ENCODE data around the gene EIF2S2.

The EIF2S2 gene

DNA sequence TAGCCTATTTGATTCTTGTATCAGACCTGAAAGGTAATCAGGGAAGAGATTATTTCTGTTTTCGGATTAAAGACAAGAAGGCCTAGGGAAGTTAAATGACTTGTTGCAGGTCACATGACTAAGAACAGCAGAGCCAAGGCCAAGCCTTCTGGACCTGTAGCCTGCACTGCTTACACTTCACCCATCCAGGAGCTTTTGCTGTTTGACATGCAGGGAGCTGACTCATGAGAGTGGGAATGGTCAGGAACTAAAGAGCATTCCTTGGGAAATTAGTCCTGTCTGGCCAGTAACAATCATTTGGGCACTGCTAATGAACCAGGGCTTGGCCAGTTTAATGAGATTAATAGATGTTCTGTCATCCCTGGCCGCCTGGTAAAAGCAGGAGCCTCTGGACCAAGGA lies 46.8 kb downstream of the EIF2S2 start:
- DNase-seq (ENCODE audit: low read depth, low spot score): no peak

DNA sequence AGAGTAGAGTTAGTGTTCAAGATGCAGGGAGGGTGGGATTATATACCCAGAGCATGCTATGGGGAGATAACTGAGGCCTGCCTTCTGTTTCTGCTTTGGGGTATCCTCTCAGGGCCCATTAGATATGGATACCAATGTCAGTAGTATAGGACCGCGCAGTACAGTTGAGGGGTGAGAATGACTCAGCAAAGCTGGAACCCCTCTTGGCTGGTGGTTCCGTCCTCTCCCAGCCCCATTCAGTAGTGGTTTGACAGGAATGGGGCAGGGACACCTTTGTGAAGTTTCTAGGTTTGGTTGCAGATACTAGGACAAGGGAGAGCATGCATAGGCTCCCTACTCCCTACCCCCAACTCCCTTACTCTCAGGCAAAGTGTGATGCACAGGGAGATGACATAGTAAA lies 47.8 kb downstream of the EIF2S2 start:
- no peak for DNase-seq (ENCODE audit: low read depth, low spot score)

DNA sequence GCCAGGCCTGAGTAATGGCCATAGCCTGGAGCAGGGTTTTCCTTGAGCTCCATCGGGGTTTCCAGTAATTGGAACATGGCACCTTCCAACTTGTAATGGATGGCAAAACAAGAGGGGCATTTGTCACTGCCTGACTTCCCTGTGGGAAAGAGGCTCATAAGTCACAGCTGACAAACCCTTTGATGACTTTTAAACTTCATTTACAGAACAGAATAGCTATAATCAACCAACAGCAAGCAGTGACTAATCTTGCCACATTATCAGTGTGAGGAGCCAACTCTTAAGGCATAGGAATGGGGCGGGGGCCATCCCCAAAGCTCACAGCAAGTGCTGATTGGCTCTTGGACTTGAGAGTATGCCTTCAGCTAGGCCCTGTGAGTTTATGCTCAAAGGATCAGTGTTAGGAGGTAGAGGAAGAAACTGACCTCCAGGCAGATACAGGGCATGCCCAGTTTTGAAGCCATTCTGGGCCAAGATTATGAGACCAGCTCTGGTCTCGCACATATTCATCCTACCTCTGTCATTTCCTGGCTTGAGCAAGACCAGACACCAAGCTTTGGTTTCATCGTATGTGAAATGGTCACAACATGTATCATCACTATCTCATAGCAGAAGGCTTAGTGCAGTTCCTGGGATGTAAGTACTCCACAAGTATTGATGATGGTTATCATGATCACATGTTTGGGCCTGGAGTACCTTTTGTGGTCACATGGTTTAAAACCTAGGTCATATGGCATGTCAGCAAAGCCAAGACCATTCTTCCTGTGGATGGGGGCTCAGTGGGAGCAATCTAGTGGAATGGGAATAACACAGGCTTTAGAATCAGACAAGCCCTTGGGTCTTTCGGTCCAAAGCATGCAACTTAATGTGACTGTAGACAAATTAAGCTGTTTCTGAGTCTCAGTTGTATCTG lies 49.2 kb downstream of the EIF2S2 start:
- DNase-seq (ENCODE audit: low read depth, low spot score): no peak

DNA sequence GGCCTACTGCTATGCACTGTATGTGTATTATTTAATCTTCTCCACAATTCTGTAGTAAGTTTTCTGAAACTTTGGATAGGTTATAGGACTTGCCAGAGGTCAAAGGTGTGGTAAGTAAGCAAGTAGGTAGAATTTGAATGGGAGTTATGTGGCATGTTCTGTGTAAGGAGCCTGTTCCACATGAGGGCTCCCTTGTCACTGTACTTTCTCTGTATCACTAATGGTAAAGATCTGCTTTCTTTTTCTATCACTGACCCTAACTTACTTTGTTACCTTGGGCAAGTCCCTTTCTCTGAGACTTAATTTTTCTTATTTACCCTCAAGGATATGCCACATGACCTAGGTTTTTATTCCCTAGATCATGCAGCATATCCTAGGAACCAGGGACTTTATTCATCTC lies 50.3 kb downstream of the EIF2S2 start:
- DNase-seq (ENCODE audit: low read depth, low spot score): no peak

DNA sequence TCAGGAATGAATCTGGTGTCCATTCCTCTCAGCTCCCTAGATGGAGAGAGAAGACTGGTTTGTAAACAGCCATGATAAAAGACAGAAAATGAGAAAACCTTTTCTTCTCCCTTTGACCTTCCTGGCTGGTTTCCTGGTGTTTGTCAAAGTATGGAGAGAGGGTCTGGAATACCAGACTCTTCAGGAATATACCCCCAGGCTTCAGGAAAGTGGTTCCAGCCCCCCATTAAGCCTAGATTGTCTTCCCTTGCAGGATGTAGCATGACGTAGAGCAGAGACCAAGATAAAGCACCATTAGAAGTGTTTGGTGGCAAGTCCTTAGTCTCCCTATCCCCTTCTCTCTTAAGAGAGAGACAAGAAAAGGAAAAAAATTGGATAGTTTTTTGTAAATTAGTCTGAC lies 51.1 kb downstream of the EIF2S2 start:
- no peak for DNase-seq (ENCODE audit: low read depth, low spot score)

DNA sequence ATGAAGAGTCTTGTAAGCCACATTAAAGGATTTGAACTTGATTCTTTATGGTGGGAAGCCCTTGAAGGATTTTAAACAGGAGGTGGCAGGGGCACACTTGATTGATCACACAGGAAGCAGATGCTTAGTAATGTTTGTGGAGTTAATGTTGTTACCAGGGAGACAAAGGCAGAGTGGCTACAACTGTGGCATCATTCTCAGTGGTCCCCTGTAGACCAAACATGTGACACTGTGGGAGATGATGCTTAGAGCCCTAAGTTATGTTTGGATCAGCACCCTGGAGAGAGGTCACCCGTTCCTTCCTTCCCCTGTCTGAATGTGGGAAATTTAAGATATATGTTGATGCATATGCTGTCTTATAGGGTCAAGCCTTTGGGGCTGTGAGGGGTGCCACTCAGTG lies 53.2 kb downstream of the EIF2S2 start:
- DNase-seq (ENCODE audit: low read depth, low spot score): no peak

DNA sequence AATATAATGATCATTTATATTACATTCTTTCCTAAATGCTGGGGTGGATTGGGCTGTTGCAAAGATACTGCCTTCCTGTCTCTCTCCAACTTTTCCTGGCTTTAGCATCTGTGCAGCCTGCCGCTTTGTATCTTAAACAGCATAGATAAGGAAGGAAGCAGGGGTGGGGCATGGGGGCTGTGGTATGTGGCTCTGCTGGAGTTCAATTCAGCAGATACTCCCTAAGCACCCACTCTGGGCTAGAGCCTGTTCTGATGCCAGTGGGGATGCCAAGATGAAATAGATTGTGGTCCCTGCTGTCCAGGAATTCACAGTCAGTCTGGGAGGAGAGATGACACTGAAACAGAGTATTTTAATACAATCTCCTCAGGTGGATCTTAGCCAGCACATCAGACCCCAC lies 56.8 kb downstream of the EIF2S2 start:
- no peak for DNase-seq (ENCODE audit: low read depth, low spot score)

DNA sequence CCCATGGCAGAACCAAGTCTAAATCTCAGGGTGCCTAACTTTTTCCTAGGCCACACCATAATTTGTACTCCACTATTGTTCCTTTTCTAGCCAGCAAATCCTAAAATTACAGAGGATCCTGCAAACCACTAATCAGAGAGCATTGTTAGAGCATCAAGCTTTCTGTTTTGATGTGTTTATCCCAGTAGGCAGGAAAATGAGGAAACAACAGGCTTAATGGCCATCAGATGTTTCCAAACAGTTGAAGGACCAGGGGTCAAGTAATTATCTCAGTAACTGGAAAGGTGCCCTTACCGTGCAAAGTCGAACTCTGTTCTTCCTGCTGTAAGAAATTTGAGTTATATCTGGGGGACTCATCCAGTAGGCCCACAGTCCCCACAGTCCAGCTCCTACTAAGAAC lies 59.6 kb downstream of the EIF2S2 start:
- no peak for DNase-seq (ENCODE audit: low read depth, low spot score)

DNA sequence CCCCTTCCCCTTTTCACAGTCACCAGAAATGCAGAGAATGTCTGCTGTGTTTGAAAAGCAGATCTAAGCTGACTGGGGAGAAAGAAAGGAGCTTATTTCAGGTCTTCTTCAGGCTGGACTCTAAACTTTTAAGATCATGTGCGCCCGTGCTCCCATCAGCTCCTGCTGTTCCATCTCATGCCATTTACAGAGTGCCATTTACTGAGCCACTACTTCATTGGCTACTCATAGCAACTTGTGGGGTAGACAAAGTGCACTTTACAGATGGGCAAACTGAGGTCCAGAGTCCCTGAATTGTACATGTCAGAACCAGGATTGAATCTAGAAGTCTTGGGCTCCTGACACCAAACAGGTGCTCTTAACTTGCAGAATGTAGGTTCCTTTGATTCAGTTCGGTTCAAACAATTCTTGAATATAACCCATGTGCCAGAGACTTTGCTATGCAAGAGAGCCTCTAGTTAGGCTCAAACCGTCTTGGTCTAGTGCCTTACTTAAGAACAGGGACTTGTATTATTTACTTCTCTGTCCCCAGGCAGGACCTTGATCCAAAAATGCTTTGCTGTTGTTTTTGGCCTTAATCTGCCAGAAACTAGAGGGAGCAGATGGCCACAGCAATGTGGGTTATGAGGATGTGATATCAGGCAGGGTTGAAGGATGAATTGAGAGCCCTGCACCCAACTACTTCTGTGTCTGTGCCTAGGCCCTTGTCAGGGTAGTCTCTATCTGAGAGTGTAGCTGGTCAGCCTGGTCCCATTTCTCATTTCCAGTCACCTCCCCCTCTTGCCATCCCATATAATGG lies 61.9 kb downstream of the EIF2S2 start:
- no peak for DNase-seq (ENCODE audit: low read depth, low spot score)

DNA sequence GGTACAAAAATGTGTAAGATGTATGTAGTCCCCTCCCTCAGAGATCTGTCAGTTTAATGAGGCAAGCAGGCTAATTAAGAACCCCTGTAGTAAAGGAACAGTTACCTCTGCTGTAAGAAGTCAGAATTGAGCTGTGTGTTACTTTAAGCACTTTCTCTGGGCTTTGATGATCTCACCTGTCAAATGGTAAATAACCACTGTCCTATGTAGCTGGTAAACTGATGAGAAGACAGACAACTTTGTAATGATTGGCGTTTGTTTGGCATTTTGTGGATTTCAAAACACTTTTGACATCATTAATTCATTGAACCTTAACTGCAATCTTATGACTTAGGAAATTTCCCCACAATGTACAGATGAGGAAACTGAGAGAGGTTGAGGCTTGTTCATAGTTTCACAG lies 62.7 kb downstream of the EIF2S2 start:
- no peak for DNase-seq (ENCODE audit: low read depth, low spot score)

DNA sequence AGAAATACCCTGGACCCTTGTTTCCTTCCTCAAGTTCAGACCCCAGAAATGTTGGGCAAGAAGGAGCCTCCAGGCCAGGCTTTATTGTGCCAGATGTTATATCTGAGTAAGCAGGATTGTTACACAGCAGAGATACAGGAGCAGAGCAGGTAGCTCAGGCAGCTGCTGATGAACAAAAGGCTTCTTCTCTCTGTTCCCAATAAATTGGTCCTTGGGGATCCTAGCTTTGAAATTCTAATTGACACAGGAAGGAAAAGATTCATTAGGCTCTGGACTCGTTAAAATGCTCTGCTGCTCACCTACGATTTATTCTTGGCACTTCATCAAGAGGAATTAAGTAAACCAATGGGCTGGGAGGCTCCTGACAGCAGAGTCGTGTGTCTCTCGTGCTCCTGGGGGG lies 64.1 kb downstream of the EIF2S2 start:
- DNase-seq (ENCODE audit: low read depth, low spot score): no peak

DNA sequence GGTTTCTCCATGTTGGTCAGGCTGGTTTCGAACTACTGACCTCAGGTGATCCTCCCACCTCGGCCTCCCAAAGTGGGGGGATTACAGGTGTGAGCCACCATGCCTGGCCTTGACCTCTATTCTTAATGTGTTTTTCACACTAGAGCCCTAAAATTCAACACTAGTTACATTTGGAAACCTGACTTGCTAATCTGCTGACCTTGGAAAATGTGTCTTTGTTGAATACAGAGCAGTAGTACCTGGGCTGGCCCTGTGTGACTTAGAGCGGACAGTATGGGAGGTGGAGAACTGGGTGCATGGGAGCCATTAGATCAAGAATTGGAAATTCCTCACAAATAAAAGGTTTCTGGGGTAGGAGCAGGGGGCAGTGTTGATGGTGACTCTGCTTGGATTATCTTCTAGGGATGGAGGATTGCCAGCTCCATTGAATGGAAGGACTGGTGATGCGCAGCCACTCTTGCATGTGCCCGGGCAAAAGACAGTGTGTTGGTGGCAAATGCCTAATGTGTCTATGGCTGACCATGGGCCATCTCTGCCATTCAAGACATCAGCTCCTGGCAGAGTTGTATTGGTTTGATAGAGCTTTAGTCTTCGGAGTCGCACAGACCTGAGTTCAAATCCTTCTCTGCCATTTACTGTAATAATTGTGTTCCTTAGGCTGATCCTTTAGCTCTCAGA lies 64.9 kb downstream of the EIF2S2 start:
- no peak for DNase-seq (ENCODE audit: low read depth, low spot score)

DNA sequence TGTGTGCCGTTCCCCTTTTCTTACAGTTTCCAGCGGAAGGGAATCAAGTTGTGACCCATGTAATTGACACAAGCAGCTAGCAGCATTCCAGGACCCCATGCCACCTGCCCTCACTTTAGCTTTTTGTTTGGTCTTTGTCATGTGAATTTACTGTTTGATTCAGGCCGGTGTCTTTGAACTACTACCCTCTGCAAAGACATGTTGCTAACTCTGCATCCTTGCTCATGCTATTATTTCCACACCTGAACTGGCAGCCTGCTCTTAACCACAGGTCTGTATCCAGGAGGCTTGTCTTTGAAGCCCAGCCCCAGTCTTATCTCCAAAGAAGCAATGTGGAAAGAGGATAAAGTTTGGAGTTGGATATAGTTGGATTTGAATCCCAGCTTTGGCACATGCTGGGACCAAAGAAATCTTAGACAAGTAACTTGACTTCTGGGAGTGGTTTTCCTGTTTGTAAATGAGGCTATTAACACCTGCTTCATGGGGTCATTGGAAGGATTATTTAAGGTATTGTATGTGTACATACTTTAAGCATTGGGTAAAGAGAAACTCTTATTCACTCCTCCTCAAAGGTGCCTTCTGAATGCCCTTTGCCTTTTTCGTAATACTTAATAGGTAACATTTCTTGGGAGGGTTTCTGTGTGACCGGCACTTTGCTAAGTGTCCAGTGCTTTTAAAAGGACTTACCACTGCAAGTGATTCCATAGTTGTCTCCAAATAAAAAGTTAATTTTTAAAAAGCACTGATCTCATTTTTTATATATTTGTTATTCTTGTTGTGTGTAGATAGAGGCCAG lies 65.9 kb downstream of the EIF2S2 start:
- DNase-seq (ENCODE audit: low read depth, low spot score): no peak

DNA sequence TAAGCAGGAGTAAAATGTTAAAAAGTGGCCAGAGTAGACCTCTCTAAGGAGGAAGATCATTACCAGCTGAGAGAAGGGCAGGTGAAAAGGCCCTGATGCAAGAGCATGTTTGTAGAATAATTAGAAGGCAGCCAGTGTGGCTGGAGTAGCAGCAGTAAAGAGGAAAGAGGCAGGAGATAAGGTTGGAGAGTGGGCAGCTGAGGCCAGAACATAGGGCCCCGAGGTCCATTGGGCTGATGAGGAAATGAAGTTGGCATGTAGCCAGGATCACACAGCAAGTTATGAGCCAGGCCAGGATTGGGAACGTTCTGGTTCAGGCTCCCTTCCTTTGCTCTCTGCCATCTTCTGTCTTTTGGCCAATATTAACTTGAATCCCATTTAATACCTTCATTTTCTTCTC lies 66.7 kb downstream of the EIF2S2 start:
- DNase-seq (ENCODE audit: low read depth, low spot score): no peak

DNA sequence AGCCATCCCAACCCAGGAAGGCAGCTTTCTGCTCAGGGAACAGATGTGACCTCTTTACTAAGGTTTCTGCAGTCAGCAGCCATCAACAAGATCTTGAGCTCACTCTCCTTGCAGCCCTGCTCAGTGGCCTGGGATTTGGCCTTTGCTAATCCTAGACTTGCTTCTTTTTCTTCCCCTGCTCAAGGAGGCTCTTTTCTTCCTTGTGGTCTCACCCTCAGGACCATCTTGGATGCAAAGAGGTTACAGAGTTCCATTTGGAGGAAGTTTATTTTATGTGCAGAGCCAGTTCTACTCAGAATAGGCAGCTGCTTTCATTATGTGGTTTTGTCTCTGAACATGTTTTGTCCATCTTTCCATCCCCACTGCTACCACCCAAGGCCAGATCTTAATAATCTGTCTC lies 69.0 kb downstream of the EIF2S2 start:
- DNase-seq (ENCODE audit: low read depth, low spot score): no peak

DNA sequence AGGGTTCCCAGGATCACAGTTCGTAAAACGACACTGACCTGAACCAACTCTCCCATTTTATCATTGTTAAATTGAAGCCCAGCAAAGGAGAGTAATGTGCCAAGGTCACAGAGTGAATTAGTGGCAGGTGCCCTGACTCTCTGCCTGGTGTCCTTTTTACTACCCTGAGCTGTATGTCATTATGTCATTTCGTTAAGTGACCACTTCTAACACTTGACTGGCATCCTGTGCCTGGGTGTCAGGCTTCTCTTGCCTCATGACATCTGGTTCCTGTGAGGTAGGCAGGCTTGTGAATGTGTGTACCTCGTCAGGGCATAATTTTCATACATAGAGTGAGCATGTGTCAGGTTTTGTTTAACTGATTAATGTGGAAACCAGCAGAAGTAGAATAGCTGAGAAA lies 69.8 kb downstream of the EIF2S2 start:
- no peak for DNase-seq (ENCODE audit: low read depth, low spot score)

DNA sequence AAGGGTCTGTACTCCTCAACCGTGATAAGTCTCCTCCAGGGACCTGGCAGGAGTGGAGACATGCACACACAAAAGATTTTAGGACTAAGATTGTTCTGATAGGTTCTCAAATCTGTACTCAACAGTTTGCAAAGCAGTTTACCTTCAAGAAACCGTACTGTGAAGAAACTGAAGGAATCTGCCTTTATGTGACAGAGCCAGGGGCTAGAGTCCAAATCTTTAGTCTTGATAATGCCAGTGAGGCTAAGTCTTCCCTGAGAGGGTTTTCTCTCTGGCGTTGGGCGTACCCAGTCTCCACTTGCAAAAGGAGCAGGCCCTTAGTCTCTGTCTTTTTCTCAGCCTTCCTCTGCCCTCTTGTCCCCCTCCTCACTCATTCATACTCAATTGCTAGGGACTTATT lies 70.8 kb downstream of the EIF2S2 start:
- no peak for DNase-seq (ENCODE audit: low read depth, low spot score)

DNA sequence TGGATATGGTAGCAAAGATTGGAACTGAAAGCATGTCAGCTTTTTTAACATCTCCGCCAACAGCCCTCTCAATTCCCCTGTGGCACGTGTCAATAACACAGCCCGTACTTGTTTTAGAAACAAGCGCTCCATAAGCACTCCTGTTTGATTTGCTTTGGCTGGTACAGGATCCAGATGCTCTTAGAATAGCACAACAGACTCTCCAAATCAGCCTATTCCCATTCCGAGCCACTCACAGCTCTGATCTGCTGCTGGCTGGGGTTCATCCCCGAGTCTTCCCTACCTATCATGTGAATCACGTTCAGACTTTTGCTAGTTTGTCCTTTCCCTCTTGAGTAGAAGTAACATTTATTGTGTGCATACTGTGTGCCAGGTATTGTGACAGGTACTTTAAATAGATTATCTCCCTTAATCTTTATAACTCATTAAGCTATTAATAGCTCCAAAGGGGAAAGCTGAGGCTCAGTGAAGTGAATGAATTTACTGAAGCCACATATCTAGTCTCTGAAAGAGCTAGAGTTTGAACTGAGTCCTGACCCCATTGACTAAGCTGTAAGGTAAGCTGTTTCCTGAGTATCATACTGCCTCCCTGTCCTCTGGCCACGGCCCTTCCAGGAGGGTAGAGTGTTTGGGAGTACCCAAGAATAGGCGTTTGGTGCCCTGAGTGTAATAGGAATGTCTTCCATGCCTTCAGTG lies 71.6 kb downstream of the EIF2S2 start:
- DNase-seq (ENCODE audit: low read depth, low spot score): no peak

All from activated CD4-positive, CD25-positive, alpha-beta regulatory T cell treated with anti-CD3 and anti-CD28 coated beads, Interleukin-2, amount 50 U/mL, for 16 hours (primary cell).